Kidney (tissue), 14 donors: ENCODE results near the gene C1orf21. TPM values are rescaled to one million over a fixed set of nuclear protein-coding genes. Genes with fewer than 3 reads are reported as not detected.

Source experiments
- DNase-seq, 5 donors: peaks; one replicate each; pipeline ENCODE4 v3.0.0-alpha.2; 2013 to 2020
- FAIRE-seq: peaks from 2 replicates; lab custom pipeline; 2012; peaks lifted over from hg19 to GRCh38; lab: Jason Lieb, UNC
- H3K27ac ChIP-seq, 2 donors: one replicate each; pipeline ENCODE4 v1.7.0; 2013; ENCODE audit warnings: low read depth in 2 of 2, low read length in 2 of 2, inconsistent platforms in 1 of 2
- H3K27me3 ChIP-seq: one replicate; pipeline ENCODE4 v1.7.1; 2013; ENCODE audit warnings: low read length, inconsistent platforms; ENCODE audit not compliant: control insufficient read depth, insufficient read depth
- H3K36me3 ChIP-seq, 3 donors: one replicate each; pipeline versions ENCODE4 v1.7.0 to v1.7.1; 2013; ENCODE audit warnings: low read length in 3 of 3, control low read depth in 1 of 3, inconsistent platforms in 1 of 3; ENCODE audit not compliant: insufficient read depth in 3 of 3, control insufficient read depth in 2 of 3
- H3K4me1 ChIP-seq, 3 donors: one replicate each; pipeline versions ENCODE4 v1.7.0 to v1.7.1; 2013; ENCODE audit warnings: low read length in 3 of 3, inconsistent platforms in 1 of 3, low read depth in 1 of 3; ENCODE audit not compliant: control insufficient read depth in 2 of 3, insufficient read depth in 2 of 3
- H3K4me3 ChIP-seq, 3 donors: one replicate each; pipeline versions ENCODE4 v1.7.0 to v1.8.1; 2013; ENCODE audit warnings: low read length in 3 of 3, control low read depth in 1 of 3, inconsistent platforms in 1 of 3
- H3K9ac ChIP-seq, 3 donors: one replicate each; pipeline versions ENCODE4 v1.7.0 to v1.7.1; 2013; ENCODE audit warnings: low read length in 3 of 3, control low read depth in 1 of 3, inconsistent platforms in 1 of 3
- H3K9me3 ChIP-seq, 3 donors: one replicate each; pipeline versions ENCODE4 v1.7.0 to v1.7.1; 2013; ENCODE audit warnings: low read length in 3 of 3, control low read depth in 1 of 3, inconsistent platforms in 1 of 3; ENCODE audit not compliant: control insufficient read depth in 2 of 3, insufficient read depth in 1 of 3
- intact Hi-C: fragments of 100-400 bp; cut with DNase I; formaldehyde crosslinking; loops from one replicate; pipeline ENCODE4 v1.11.1; 2022
- polyA plus RNA-seq: library from polyadenylated mRNA; stranded (reverse); fragments of 350-450 nt; fragmentation: Illumina TruSeq; extraction: RNeasy Lipid Tissue Mini Kit (QIAGEN cat#74804); gene quantifications from one replicate; pipeline ENCODE4 v1.2.3, GENCODE V29; 2014; ENCODE audit warnings: low read depth, low replicate concordance; ENCODE audit not compliant: insufficient read depth
- total RNA-seq: library from RNA; stranded (reverse); fragmentation: NEBNext Ultra II Directional; extraction: Animal tissue kit (Norgen Biotek cat#: 25700); gene quantifications from one replicate; pipeline ENCODE4 v1.2.1, GENCODE V29; 2021
- TF ChIP-seq, protein P1 (sequence below): IDR thresholded peaks from 3 replicates; pipeline ENCODE4 v1.5.1; 2012; ENCODE audit warnings: mild to moderate bottlenecking, moderate library complexity, borderline replicate concordance; ENCODE audit not compliant: insufficient read depth; ENCODE audit errors: extremely low read depth
- donor health status: control.
- donor health status: control.
- donor health status: control.
- donor health status: control.
- donor health status: control.
- donor health status: DM: yes; HTN: yes; CAD: no.
- donor health status: Normal renal cell carcinoma (clear cell type).

Gene C1orf21
- total and polyA plus RNA-seq, 2 donors from 2014 or later, result 18.3 to 18.6 TPM

DNA sequence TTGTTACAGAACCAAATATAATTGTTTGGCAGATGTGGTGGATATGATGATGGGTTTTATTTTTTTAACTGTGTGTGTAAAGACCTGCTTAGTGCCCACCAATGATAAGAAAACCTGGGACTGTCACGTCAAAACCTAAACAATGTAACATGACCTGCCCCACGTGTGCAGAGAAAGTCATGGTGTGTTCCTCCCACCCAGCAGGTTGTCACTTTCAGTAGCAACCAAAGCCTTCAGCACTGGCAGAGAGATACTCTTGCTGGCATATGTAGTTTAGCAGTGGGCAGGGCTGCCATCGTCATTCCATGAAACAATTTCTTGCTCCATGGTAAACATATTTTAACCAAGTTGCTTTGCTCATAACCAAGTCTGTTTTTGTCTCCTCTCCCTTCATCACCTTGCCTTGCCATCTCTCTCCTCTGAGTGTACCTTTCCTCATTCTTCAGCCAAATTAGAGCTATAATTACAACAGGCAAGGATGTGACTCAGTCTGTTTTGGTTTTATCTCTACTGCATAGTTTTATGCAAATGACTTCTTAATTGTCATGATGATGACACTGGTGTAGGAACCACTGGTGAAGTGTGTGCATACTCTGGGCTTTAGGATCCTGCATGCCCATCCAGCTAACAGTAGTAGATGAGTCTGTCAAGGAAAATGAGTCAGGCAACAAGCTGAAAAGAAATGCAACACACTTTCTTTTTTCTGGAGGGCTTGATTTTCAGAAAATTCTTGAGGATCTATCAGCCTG lies 217.5 kb downstream of the C1orf21 start:
- peak in 1 of 5 donors; percentile 35 for DNase-seq
- Histone ChIP-seq H3K36me3 (no peaks in the 10 kb centered on the region), H3K4me3 (no peak overlapping the region), H3K9me3 (no peaks in the 10 kb centered on the region), H3K9ac (no peak overlapping the region), H3K4me1 (no peaks in the 10 kb centered on the region), H3K27ac (no peak overlapping the region), H3K27me3 (no peaks in the 10 kb centered on the region)
- intact Hi-C loops, result no loop called here
- TF ChIP-seq, protein P1, sequence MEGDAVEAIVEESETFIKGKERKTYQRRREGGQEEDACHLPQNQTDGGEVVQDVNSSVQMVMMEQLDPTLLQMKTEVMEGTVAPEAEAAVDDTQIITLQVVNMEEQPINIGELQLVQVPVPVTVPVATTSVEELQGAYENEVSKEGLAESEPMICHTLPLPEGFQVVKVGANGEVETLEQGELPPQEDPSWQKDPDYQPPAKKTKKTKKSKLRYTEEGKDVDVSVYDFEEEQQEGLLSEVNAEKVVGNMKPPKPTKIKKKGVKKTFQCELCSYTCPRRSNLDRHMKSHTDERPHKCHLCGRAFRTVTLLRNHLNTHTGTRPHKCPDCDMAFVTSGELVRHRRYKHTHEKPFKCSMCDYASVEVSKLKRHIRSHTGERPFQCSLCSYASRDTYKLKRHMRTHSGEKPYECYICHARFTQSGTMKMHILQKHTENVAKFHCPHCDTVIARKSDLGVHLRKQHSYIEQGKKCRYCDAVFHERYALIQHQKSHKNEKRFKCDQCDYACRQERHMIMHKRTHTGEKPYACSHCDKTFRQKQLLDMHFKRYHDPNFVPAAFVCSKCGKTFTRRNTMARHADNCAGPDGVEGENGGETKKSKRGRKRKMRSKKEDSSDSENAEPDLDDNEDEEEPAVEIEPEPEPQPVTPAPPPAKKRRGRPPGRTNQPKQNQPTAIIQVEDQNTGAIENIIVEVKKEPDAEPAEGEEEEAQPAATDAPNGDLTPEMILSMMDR, result no peak
- no peak for FAIRE-seq

DNA sequence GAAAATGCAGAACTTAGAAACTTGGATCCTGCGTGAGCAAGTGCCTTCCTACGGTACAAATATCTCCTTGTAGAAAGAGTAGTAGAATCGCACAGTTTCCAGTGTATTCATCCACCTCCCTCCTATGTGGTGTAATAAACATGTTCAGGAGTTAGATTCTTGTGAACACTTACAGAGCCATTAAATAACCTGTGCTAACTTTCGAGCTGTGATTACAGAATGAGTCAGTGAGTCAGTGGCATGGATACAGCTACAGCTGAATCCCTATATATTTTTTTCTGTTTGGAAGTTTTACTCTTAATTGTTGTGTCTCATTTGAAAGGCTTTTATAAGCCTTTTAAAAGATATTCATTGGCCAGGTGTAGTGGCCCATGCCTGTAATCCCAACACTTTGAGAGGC lies 219.1 kb downstream of the C1orf21 start:
- Histone ChIP-seq H3K9me3 (no peaks in the 10 kb centered on the region), H3K9ac (no peak overlapping the region), H3K27me3 (no peaks in the 10 kb centered on the region), H3K36me3 (no peaks in the 10 kb centered on the region), H3K4me1 (no peaks in the 10 kb centered on the region), H3K4me3 (no peak overlapping the region), H3K27ac (no peak overlapping the region)
- TF ChIP-seq, protein P1, result no peak
- intact Hi-C loops, result no loop called here
- DNase-seq (no peak), FAIRE-seq (no peak)

DNA sequence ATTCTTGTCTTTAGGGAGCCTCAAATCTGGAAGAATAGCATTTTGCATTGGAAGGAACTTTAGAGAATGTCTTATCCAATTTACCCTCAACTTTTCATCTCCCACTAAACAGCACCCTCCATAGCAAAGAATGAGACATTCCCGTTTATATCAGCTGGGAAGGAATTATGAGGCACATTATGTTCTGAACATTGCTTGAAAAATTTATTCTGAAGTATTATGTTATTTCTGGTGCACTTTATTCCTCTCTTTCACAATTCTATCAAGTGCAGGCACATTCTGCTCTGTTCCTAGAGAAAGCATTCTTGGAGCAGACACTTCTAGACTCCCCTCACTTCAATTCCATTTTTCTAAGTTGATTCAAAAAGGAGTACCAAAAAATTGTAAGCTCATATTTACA lies 220.0 kb downstream of the C1orf21 start:
- FAIRE-seq (no peak), DNase-seq (no peak)
- Histone ChIP-seq H3K27ac (no peak overlapping the region), H3K4me3 (no peak overlapping the region), H3K9me3 (no peaks in the 10 kb centered on the region), H3K9ac (no peak overlapping the region), H3K27me3 (no peaks in the 10 kb centered on the region), H3K4me1 (peaks cover 0 to 2% (median 0%) of the 10 kb centered on the region in 3 donors), H3K36me3 (no peaks in the 10 kb centered on the region)
- intact Hi-C loops, result no loop called here
- TF ChIP-seq, protein P1, result no peak
